CD14-positive monocyte (primary cell): ENCODE measurements around the gene FBXL5. TPM values are rescaled to one million over a fixed set of nuclear protein-coding genes. Genes with fewer than 3 reads are reported as not detected.
A peak's percentile ranks its signal among the peaks of the same experiment; 100 is the strongest.

Experiments
- DNase-seq, 3 donors: peaks; one replicate each; pipeline ENCODE4 v3.0.0-alpha.2; 2011 to 2022
- H2AFZ ChIP-seq: 2 replicates; pipeline ENCODE4 v1.6.0; 2012; ENCODE audit warnings: mild to moderate bottlenecking, low read depth, low read length, inconsistent platforms; ENCODE audit not compliant: insufficient read depth, poor library complexity, severe bottlenecking
- H3K27ac ChIP-seq, 2 donors: 1 replicate in 1 of 2; 2 replicates in 1 of 2; pipeline ENCODE4 v1.5.1; 2012 to 2013; ENCODE audit warnings: low read length in 2 of 2, control low read depth in 1 of 2, inconsistent platforms in 1 of 2, low read depth in 1 of 2, mild to moderate bottlenecking in 1 of 2
- H3K27me3 ChIP-seq, 2 donors: one replicate each; pipeline versions ENCODE4 v1.6.0 to v1.6.1; 2011 to 2013; ENCODE audit warnings: low read length in 2 of 2; ENCODE audit not compliant: control insufficient read depth in 2 of 2, insufficient read depth in 2 of 2
- H3K36me3 ChIP-seq, 2 donors: replicated peaks in 1 of 2; 1 replicate in 1 of 2; 2 replicates in 1 of 2; pipeline versions ENCODE4 v1.5.1 to v1.6.1; 2012 to 2013; ENCODE audit warnings: low read length in 2 of 2, control low read depth in 1 of 2, inconsistent platforms in 1 of 2, mild to moderate bottlenecking in 1 of 2; ENCODE audit not compliant: insufficient read depth in 2 of 2, control insufficient read depth in 1 of 2
- H3K4me1 ChIP-seq, 2 donors: 1 replicate in 1 of 2; 2 replicates in 1 of 2; pipeline versions ENCODE4 v1.5.1 to v1.6.1; 2012 to 2013; ENCODE audit warnings: low read length in 2 of 2, control low read depth in 1 of 2, inconsistent platforms in 1 of 2, mild to moderate bottlenecking in 1 of 2, moderate library complexity in 1 of 2; ENCODE audit not compliant: insufficient read depth in 2 of 2, control insufficient read depth in 1 of 2
- H3K4me2 ChIP-seq: replicated peaks from 2 replicates; pipeline ENCODE3; 2012; ENCODE audit warnings: low read length, moderate library complexity, mild to moderate bottlenecking; ENCODE audit not compliant: poor library complexity, severe bottlenecking; ENCODE audit errors: extremely low read depth
- H3K4me3 ChIP-seq, 3 experiments: fragments of 200-600 bp in 1 of 3; sonication (generic) in 1 of 3; replicated peaks in 1 of 3; 1 replicate in 2 of 3; 2 replicates in 1 of 3; pipeline ENCODE4 v1.5.1; 2011 to 2013; ENCODE audit warnings: low read length in 3 of 3, mild to moderate bottlenecking in 3 of 3, control low read depth in 2 of 3, low read depth in 2 of 3, inconsistent platforms in 1 of 3, moderate library complexity in 1 of 3
- H3K79me2 ChIP-seq: 2 replicates; pipeline ENCODE4 v1.6.0; 2012; ENCODE audit warnings: mild to moderate bottlenecking, control low read depth, inconsistent platforms, low read length, moderate library complexity; ENCODE audit not compliant: insufficient read depth
- H3K9ac ChIP-seq: 2 replicates; pipeline ENCODE4 v1.6.0; 2017; ENCODE audit warnings: low read length, mild to moderate bottlenecking; ENCODE audit not compliant: insufficient read depth, poor library complexity, severe bottlenecking
- H3K9me3 ChIP-seq, 2 donors: replicated peaks in 1 of 2; 1 replicate in 1 of 2; 2 replicates in 1 of 2; pipeline versions ENCODE4 v1.5.1 to v1.6.1; 2012 to 2013; ENCODE audit warnings: low read length in 2 of 2, control low read depth in 1 of 2; ENCODE audit not compliant: control insufficient read depth in 1 of 2, insufficient read depth in 1 of 2
- H4K20me1 ChIP-seq: 2 replicates; pipeline ENCODE4 v1.6.0; 2012; ENCODE audit warnings: mild to moderate bottlenecking, low read length, control low read depth, moderate library complexity; ENCODE audit not compliant: insufficient read depth
- H3K27ac Mint-ChIP-seq, 7 donors: one replicate each; pipeline ENCODE4 v1.8.0; 2020; ENCODE audit warnings: mild to moderate bottlenecking in 7 of 7, mixed read lengths in 7 of 7, moderate library complexity in 6 of 7, inconsistent platforms in 2 of 7
- H3K27me3 Mint-ChIP-seq, 3 donors: one replicate each; pipeline ENCODE4 v1.8.0; 2021 to 2022; ENCODE audit warnings: low read depth in 3 of 3, mild to moderate bottlenecking in 3 of 3, mixed read lengths in 3 of 3, moderate library complexity in 3 of 3, inconsistent platforms in 1 of 3
- H3K36me3 Mint-ChIP-seq, 2 donors: one replicate each; pipeline ENCODE4 v1.8.0; 2020; ENCODE audit warnings: mixed read lengths in 2 of 2, inconsistent platforms in 1 of 2, mild to moderate bottlenecking in 1 of 2
- H3K4me1 Mint-ChIP-seq: one replicate; pipeline ENCODE4 v1.8.0; 2020; ENCODE audit warnings: mild to moderate bottlenecking, mixed read lengths
- H3K4me3 Mint-ChIP-seq, 2 donors: one replicate each; pipeline ENCODE4 v1.8.0; 2020; ENCODE audit warnings: mild to moderate bottlenecking in 2 of 2, mixed read lengths in 2 of 2, moderate library complexity in 1 of 2
- H3K9me3 Mint-ChIP-seq, 7 donors: one replicate each; pipeline ENCODE4 v1.8.0; 2020 to 2022; ENCODE audit warnings: mixed read lengths in 7 of 7, mild to moderate bottlenecking in 6 of 7, moderate library complexity in 6 of 7, inconsistent platforms in 2 of 7
- WGBS: methylation state at CpG from one replicate; pipeline ENCODE4 v1.1.5; 2013; ENCODE audit warnings: missing lambda C conversion rate; ENCODE audit not compliant: insufficient coverage; 5-methylcytosine and 5-hydroxymethylcytosine counted together
- intact Hi-C, 2 donors: fragments of 100-400 bp; cut with micrococcal nuclease; formaldehyde crosslinking; loops; one replicate each; pipeline versions ENCODE4 v1.15.0 to v1.15.1; 2023
- polyA plus RNA-seq, 3 donors: library from polyadenylated mRNA; depleted of rRNA in 1 of 3; unstranded in 2 of 3; stranded (reverse) in 1 of 3; fragments of 300-500 nt in 2 of 3; fragments of >200 nt in 1 of 3; fragmentation: Illumina TruSeq in 2 of 3; gene quantifications; 1 replicate in 2 of 3; 2 replicates in 1 of 3; pipeline ENCODE4 v1.2.3, GENCODE V29; 2012 to 2021
- TF ChIP-seq, protein P1 (sequence below): fragments of 200-600 bp; IDR thresholded peaks from one replicate; pipeline ENCODE4 v1.8.0; 2022; ENCODE audit warnings: antibody characterized with exemption, mild to moderate bottlenecking

The FBXL5 gene
- polyA plus RNA-seq, 3 donors, result 172 to 518 (median 484) TPM

DNA sequence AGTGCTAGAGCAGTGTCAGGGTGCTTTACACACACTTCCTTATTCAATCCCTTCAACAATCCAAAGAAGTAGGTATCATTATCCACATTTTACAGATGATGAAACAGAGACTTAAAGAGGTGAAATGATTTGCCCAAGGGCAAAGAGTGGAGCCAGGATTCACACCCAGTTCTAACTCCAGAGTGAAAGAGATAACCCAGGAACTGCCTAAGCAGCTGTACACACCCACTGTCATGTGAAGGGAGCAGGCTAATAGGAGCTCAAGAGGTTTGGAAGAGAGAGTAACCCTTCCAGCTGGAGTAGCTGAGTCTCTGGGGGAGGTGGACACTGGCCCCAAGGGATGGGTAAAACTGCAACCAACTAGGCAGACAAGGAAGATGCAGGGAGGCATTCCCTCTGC lies 92.5 kb downstream of the FBXL5 start:
- H3K4me2 ChIP-seq, result no peak overlapping the region
- peaks cover 57 to 60% of the 10 kb centered on the region in 2 donors for H3K36me3 Mint-ChIP-seq
- peaks cover 15 to 19% of the 10 kb centered on the region in 2 donors for H3K4me1 ChIP-seq
- peaks cover 6% of the 10 kb centered on the region for H4K20me1 ChIP-seq
- no peaks in the 10 kb centered on the region for H3K79me2 ChIP-seq
- no peak overlapping the region for H2AFZ ChIP-seq
- H3K9ac ChIP-seq, result no peak overlapping the region
- DNase-seq, result no peak
- H3K36me3 ChIP-seq, result peaks cover 30 to 65% of the 10 kb centered on the region in 2 donors
- H3K27me3 Mint-ChIP-seq, result peaks cover 0 to 2% (median 0%) of the 10 kb centered on the region in 3 donors
- H3K27ac ChIP-seq, result peak overlapping the region in 1 of 2 donors; percentile 46
- peaks cover 20% of the 10 kb centered on the region for H3K4me1 Mint-ChIP-seq
- H3K9me3 ChIP-seq, result no peaks in the 10 kb centered on the region
- no peak overlapping the region for H3K4me3 Mint-ChIP-seq
- H3K27me3 ChIP-seq, result no peaks in the 10 kb centered on the region
- H3K9me3 Mint-ChIP-seq, result peaks cover 0 to 2% (median 0%) of the 10 kb centered on the region in 7 donors
- TF ChIP-seq, protein P1, sequence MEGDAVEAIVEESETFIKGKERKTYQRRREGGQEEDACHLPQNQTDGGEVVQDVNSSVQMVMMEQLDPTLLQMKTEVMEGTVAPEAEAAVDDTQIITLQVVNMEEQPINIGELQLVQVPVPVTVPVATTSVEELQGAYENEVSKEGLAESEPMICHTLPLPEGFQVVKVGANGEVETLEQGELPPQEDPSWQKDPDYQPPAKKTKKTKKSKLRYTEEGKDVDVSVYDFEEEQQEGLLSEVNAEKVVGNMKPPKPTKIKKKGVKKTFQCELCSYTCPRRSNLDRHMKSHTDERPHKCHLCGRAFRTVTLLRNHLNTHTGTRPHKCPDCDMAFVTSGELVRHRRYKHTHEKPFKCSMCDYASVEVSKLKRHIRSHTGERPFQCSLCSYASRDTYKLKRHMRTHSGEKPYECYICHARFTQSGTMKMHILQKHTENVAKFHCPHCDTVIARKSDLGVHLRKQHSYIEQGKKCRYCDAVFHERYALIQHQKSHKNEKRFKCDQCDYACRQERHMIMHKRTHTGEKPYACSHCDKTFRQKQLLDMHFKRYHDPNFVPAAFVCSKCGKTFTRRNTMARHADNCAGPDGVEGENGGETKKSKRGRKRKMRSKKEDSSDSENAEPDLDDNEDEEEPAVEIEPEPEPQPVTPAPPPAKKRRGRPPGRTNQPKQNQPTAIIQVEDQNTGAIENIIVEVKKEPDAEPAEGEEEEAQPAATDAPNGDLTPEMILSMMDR, result no peak
- H3K4me3 ChIP-seq, result no peak overlapping the region
- H3K27ac Mint-ChIP-seq, result peak overlapping the region in 3 of 7 donors; percentile 32 to 46 (median 45)
- intact Hi-C loops, result no loop called here

DNA sequence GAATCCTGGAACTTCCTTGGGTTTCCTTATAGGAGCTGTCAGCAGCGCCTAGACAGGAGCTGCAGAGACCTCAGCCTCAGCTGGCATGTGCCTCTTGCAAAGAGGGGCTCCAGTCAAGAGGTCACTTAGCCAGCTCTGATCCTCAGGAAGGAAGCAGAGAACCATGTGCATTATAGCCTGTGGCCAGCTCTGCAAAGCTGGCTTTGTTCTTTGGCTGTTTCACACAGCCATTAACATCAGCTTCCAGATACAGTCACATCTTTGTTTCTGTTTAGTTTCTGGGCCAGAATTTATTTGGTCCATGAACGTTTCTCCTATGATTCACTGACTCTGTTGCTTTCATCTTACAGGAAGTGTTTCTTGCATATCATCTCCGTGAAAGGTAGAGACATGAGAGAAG lies 93.0 kb downstream of the FBXL5 start:
- H3K4me3 Mint-ChIP-seq, result no peak overlapping the region
- Histone ChIP-seq H3K27me3 (no peaks in the 10 kb centered on the region), H3K4me1 (peaks cover 15 to 19% of the 10 kb centered on the region in 2 donors), H3K36me3 (peaks cover 25 to 63% of the 10 kb centered on the region in 2 donors), H3K79me2 (no peaks in the 10 kb centered on the region), H3K9me3 (no peaks in the 10 kb centered on the region), H3K27ac (peak overlapping the region in 1 of 2 donors; percentile 46), H3K9ac (no peak overlapping the region), H3K4me3 (no peak overlapping the region), H4K20me1 (peaks cover 6% of the 10 kb centered on the region), H2AFZ (no peak overlapping the region), H3K4me2 (no peak overlapping the region)
- intact Hi-C loops, result no loop called here
- peaks cover 52 to 55% of the 10 kb centered on the region in 2 donors for H3K36me3 Mint-ChIP-seq
- H3K4me1 Mint-ChIP-seq, result peaks cover 20% of the 10 kb centered on the region
- H3K27me3 Mint-ChIP-seq, result peaks cover 0 to 2% (median 0%) of the 10 kb centered on the region in 3 donors
- no peak for DNase-seq
- TF ChIP-seq, protein P1, result no peak
- WGBS, result 100% methylated on average over 1 of the region's 3 CpGs
- H3K27ac Mint-ChIP-seq, result peak overlapping the region in 3 of 7 donors; percentile 10 to 32 (median 24)
- peaks cover 0 to 2% (median 0%) of the 10 kb centered on the region in 7 donors for H3K9me3 Mint-ChIP-seq
